H1 (cell line): ENCODE data around the gene AHDC1. TPM values are rescaled to one million over a fixed set of nuclear protein-coding genes. Genes with fewer than 3 reads are reported as not detected.

Experiments
- EP300 ChIP-seq, 2 experiments: IDR thresholded peaks; 1 replicate in 1 of 2; 2 replicates in 1 of 2; pipeline ENCODE4 v1.6.1; 2011 to 2012; ENCODE audit warnings: low read depth in 2 of 2, low read length in 2 of 2, mild to moderate bottlenecking in 2 of 2, borderline replicate concordance in 1 of 2, inconsistent platforms in 1 of 2, moderate library complexity in 1 of 2
- FOSL1 ChIP-seq: IDR thresholded peaks from 2 replicates; pipeline ENCODE4 v1.6.1; 2011; ENCODE audit warnings: mild to moderate bottlenecking, low read depth, low read length, moderate library complexity; ENCODE audit not compliant: insufficient read depth
- POLR2A ChIP-seq, 2 experiments: IDR thresholded peaks; 1 replicate in 1 of 2; 2 replicates in 1 of 2; pipeline ENCODE4 v1.6.1; 2011; ENCODE audit warnings: low read depth in 2 of 2, low read length in 2 of 2, mild to moderate bottlenecking in 2 of 2; ENCODE audit errors: control extremely low read depth in 1 of 2
- RAD21 ChIP-seq, 2 experiments: IDR thresholded peaks in 1 of 2; conservative IDR thresholded peaks in 1 of 2; 2 replicates each; pipeline ENCODE4 v1.6.1; 2011; ENCODE audit warnings: low read depth in 2 of 2, low read length in 2 of 2, improper control_type of control experiment in 1 of 2, inconsistent platforms in 1 of 2, mild to moderate bottlenecking in 1 of 2, moderate library complexity in 1 of 2
- polyA plus RNA-seq, 7 experiments: library from polyadenylated mRNA; depleted of rRNA in 3 of 7; stranded (reverse) in 5 of 7; unstranded in 2 of 7; fragments of >200 nt in 5 of 7; fragments of 200-250 nt in 2 of 7; gene quantifications; 1 replicate in 5 of 7; 2 replicates in 1 of 7; 4 replicates in 1 of 7; pipeline versions ENCODE4 v1.2.1 to v1.2.3, GENCODE V29; 2011 to 2013; ENCODE audit warnings: missing spikeins in 2 of 7, mixed read lengths in 2 of 7
- total RNA-seq: library from RNA; stranded (reverse); fragmentation: NEBNext Ultra II Directional; extraction: Animal tissue kit (Norgen Biotek cat#: 25700); gene quantifications from 2 replicates; pipeline ENCODE4 v1.2.1, GENCODE V29; 2021

AHDC1 gene
- total and polyA plus RNA-seq, 2 of the 8 experiments (the other 6 are each of a cell fraction or from before 2014, with no cell fraction given), result 4.4 to 35.1 TPM

GRCh38 chr1:27566462-27567145 lies 37.3 kb downstream of the AHDC1 start (continued):
- TF ChIP-seq RAD21 (IDR thresholded peaks at IDR 0.05 in 1 of 2, conservative IDR thresholded peaks at IDR 0.05 in 1 of 2; ENCODE audit: low read depth in 2 of 2, low read length in 2 of 2) (no peak), FOSL1 (no peak), EP300 (IDR thresholded peaks at IDR 0.05; ENCODE audit: borderline replicate concordance in 1 of 2, low read depth in 2 of 2, low read length in 2 of 2) (no peak), POLR2A (IDR thresholded peaks at IDR 0.05; ENCODE audit: control extremely low read depth in 1 of 2, low read depth in 2 of 2, low read length in 2 of 2) (no peak)
